SK-N-SH treated with all-trans-retinoic acid at 6 μM for 48 hours (cell line): ENCODE data around the gene C16orf46.

Experiments
- ATAC-seq: fragments of 200-7000 bp; cut with Tn5 transposase; 3 replicates; pipeline ENCODE4 v1.9.1; 2020; ENCODE audit warnings: mild to moderate bottlenecking, moderate library complexity
- BACH2 ChIP-seq: fragments of 250-450 bp; sonication (Bioruptor Pico); IDR thresholded peaks from 2 replicates; pipeline ENCODE4 v1.9.0; 2021; ENCODE audit warnings: mild to moderate bottlenecking, borderline replicate concordance
- CREB5 ChIP-seq: fragments of 250-450 bp; sonication (Bioruptor Pico); IDR thresholded peaks from 2 replicates; pipeline ENCODE4 v1.5.1; 2020; ENCODE audit warnings: low read depth, mild to moderate bottlenecking, moderate library complexity
- CSDC2 ChIP-seq: fragments of 250-450 bp; sonication (Bioruptor Pico); IDR thresholded peaks from 2 replicates; pipeline ENCODE4 v1.5.0; 2020; ENCODE audit warnings: mild to moderate bottlenecking, moderate library complexity
- CSRNP3 ChIP-seq: fragments of 250-450 bp; sonication (Bioruptor Pico); IDR thresholded peaks from 2 replicates; pipeline ENCODE4 v1.5.1; 2021; ENCODE audit warnings: mild to moderate bottlenecking, moderate library complexity
- ESRRG ChIP-seq: fragments of 250-450 bp; sonication (Bioruptor Pico); IDR thresholded peaks from 2 replicates; pipeline ENCODE4 v1.6.1; 2021; ENCODE audit warnings: mild to moderate bottlenecking
- GLIS3 ChIP-seq: fragments of 250-450 bp; sonication (Bioruptor Pico); IDR thresholded peaks from 2 replicates; pipeline ENCODE4 v1.5.0; 2020; ENCODE audit warnings: mild to moderate bottlenecking, moderate library complexity
- ISL1 ChIP-seq: fragments of 250-450 bp; sonication (Bioruptor Pico); IDR thresholded peaks from 2 replicates; pipeline ENCODE4 v2.1.2; 2022; ENCODE audit warnings: mild to moderate bottlenecking, moderate library complexity
- OSR1 ChIP-seq: fragments of 250-450 bp; sonication (Bioruptor Pico); IDR thresholded peaks from 2 replicates; pipeline ENCODE4 v1.8.0; 2022; ENCODE audit warnings: moderate library complexity, mild to moderate bottlenecking, inconsistent platforms
- PATZ1 ChIP-seq: fragments of 250-450 bp; sonication (Bioruptor Pico); IDR thresholded peaks from 2 replicates; pipeline ENCODE4 v1.8.0; 2020; ENCODE audit warnings: mild to moderate bottlenecking, moderate library complexity, borderline replicate concordance
- PPARA ChIP-seq: fragments of 250-450 bp; sonication (Bioruptor Pico); IDR thresholded peaks from 2 replicates; pipeline ENCODE4 v1.5.0; 2020; ENCODE audit warnings: mild to moderate bottlenecking, borderline replicate concordance
- RARB ChIP-seq: fragments of 250-450 bp; sonication (Bioruptor Pico); IDR thresholded peaks from 2 replicates; pipeline ENCODE4 v1.8.0; 2021; ENCODE audit warnings: mild to moderate bottlenecking, moderate library complexity
- TCF4 ChIP-seq: fragments of 250-450 bp; sonication (Bioruptor Pico); IDR thresholded peaks from 2 replicates; pipeline ENCODE4 v1.8.0; 2021; ENCODE audit warnings: mild to moderate bottlenecking, moderate library complexity, borderline replicate concordance
- TOX ChIP-seq: fragments of 250-450 bp; sonication (Bioruptor Pico); IDR thresholded peaks from 2 replicates; pipeline ENCODE4 v1.8.0; 2021; ENCODE audit warnings: mild to moderate bottlenecking, moderate library complexity, borderline replicate concordance
- TSHZ2 ChIP-seq: fragments of 250-450 bp; sonication (Bioruptor Pico); IDR thresholded peaks from 2 replicates; pipeline ENCODE4 v1.5.0; 2020; ENCODE audit warnings: mild to moderate bottlenecking, moderate library complexity
- ZC3H10 ChIP-seq: fragments of 250-450 bp; sonication (Bioruptor Pico); IDR thresholded peaks from 2 replicates; pipeline ENCODE4 v1.5.1; 2021; ENCODE audit warnings: mild to moderate bottlenecking, moderate library complexity
- ZFP3 ChIP-seq: fragments of 250-450 bp; sonication (Bioruptor Pico); IDR thresholded peaks from 2 replicates; pipeline ENCODE4 v1.5.0; 2020; ENCODE audit warnings: mild to moderate bottlenecking, moderate library complexity
- ZNF565 ChIP-seq: fragments of 450-650 bp; formaldehyde crosslinking; conservative IDR thresholded peaks from 2 replicates; pipeline ENCODE4 v1.5.0; 2020; ENCODE audit warnings: low read depth, mild to moderate bottlenecking, moderate library complexity
- ZNF70 ChIP-seq: fragments of 450-650 bp; formaldehyde crosslinking; IDR thresholded peaks from 2 replicates; pipeline ENCODE4 v1.5.0; 2020; ENCODE audit warnings: mild to moderate bottlenecking, moderate library complexity
- ZNF8 ChIP-seq: fragments of 450-650 bp; formaldehyde crosslinking; IDR thresholded peaks from 2 replicates; pipeline ENCODE4 v1.5.0; 2020; ENCODE audit warnings: mild to moderate bottlenecking, moderate library complexity

The C16orf46 gene

GRCh38 chr16:81060576-81061306 is 16.3 kb downstream of the C16orf46 start:
- TF ChIP-seq PATZ1 (CRISPR knock-in tag), result no peak
- no peak for TF ChIP-seq BACH2 (CRISPR knock-in tag)
- TF ChIP-seq CREB5 (CRISPR knock-in tag), result no peak
- TF ChIP-seq TOX, result no peak
- TF ChIP-seq OSR1 (CRISPR knock-in tag), result no peak
- no peak for TF ChIP-seq ZFP3
- no peak for TF ChIP-seq ESRRG (CRISPR knock-in tag)
- TF ChIP-seq TSHZ2 (CRISPR knock-in tag), result no peak
- TF ChIP-seq ZNF70 (CRISPR knock-in tag), result no peak
- no peak for TF ChIP-seq ISL1 (CRISPR knock-in tag)
- TF ChIP-seq CSRNP3, result no peak
- no peak for TF ChIP-seq ZNF8 (CRISPR knock-in tag)
- no peak for TF ChIP-seq GLIS3 (CRISPR knock-in tag)
- no peak for TF ChIP-seq ZC3H10 (CRISPR knock-in tag)
- TF ChIP-seq CSDC2 (CRISPR knock-in tag), result no peak
- no peak for ATAC-seq

- ATAC-seq, result no peak
- TF ChIP-seq BACH2 (CRISPR knock-in tag) (no peak), PPARA (CRISPR knock-in tag) (no peak), CSDC2 (CRISPR knock-in tag) (no peak), ZNF70 (CRISPR knock-in tag) (no peak), ESRRG (CRISPR knock-in tag) (no peak), TOX (no peak), CREB5 (CRISPR knock-in tag) (no peak), RARB (CRISPR knock-in tag) (no peak), ZFP3 (no peak), GLIS3 (CRISPR knock-in tag) (no peak), ZC3H10 (CRISPR knock-in tag) (no peak), TCF4 (CRISPR knock-in tag) (no peak)
- TF ChIP-seq, all 23 proteins: peak for 0
Measured at GRCh38 chr16:81053761-81054160, 23.3 kb downstream of the C16orf46 start.

GRCh38 chr16:81042821-81043220 is 34.2 kb downstream of the C16orf46 start:
- TF ChIP-seq ZC3H10 (CRISPR knock-in tag) (no peak), ZNF70 (CRISPR knock-in tag) (no peak), ZNF565 (CRISPR knock-in tag) (no peak), CREB5 (CRISPR knock-in tag) (no peak), OSR1 (CRISPR knock-in tag) (no peak)

More at GRCh38 chr16:81042821-81043220, 34.2 kb downstream of the C16orf46 start:
- no peak for ATAC-seq
